Measurements from ENCODE around the gene RNU2-1. TPM values are rescaled to one million over a fixed set of nuclear protein-coding genes. Genes with fewer than 3 reads are reported as not detected.

RNU2-1 gene
- not detected in 2 replicates for total RNA-seq

GRCh38 chr17:43233877-43234276 lies at the start of gene RNU2-1:
Gene RNU2-1, minus strand, starts transcription at chr17:43233977.

GRCh38 chr17:43228020-43228782 lies 5.6 kb downstream of the RNU2-1 start, which contains the start of gene CCDC200:
Gene CCDC200, minus strand, starts transcription at chr17:43228623. Its CDS starts 69 bp downstream, at chr17:43228554.

GRCh38 chr17:43211480-43212402 lies 22.0 kb downstream of the RNU2-1 start, which contains the start of gene TMEM106A:
Gene TMEM106A, plus strand, starts transcription at chr17:43211875. Its CDS starts 1,167 bp downstream, at chr17:43213042.

Other genes with a start within 250 kb of the RNU2-1 start
- gene RPL27, start 235.6 kb downstream of the RNU2-1 start, total RNA-seq, result 1,265 and 2,388 TPM in 2 replicates
- gene IFI35, start 227.2 kb downstream of the RNU2-1 start, total RNA-seq, result 3.0 and 4.9 TPM in 2 replicates
- gene VAT1, start 211.6 kb downstream of the RNU2-1 start, total RNA-seq, result 96.8 and 127 TPM in 2 replicates
- under 0.01 and 0.21 TPM in 2 replicates for gene RND2, start 208.7 kb downstream of the RNU2-1 start, total RNA-seq
- 17.7 and 20.7 TPM in 2 replicates for gene BRCA1, start 108.6 kb downstream of the RNU2-1 start, total RNA-seq
- 35.2 and 49.7 TPM in 2 replicates for gene NBR1, start 62.8 kb downstream of the RNU2-1 start, total RNA-seq
- gene TMEM106A, start 22.1 kb downstream of the RNU2-1 start, total RNA-seq, result 0.70 and 0.85 TPM in 2 replicates
- gene CCDC200, start 5.4 kb downstream of the RNU2-1 start, total RNA-seq, result not detected in 2 replicates
- gene ARL4D, start 165.0 kb upstream of the RNU2-1 start, total RNA-seq, result 33.8 and 39.8 TPM in 2 replicates
- gene DHX8, start 250.0 kb upstream of the RNU2-1 start, total RNA-seq, result 31.5 and 36.0 TPM in 2 replicates